IMR-90 (cell line): ENCODE data around the gene ESM1. TPM values are rescaled to one million over a fixed set of nuclear protein-coding genes. Genes with fewer than 3 reads are reported as not detected.

Experiments used
- ATAC-seq: fragments of 200-7000 bp; cut with Tn5 transposase; 2 replicates; pipeline ENCODE4 v1.9.1; 2020; ENCODE audit warnings: low read depth, mild to moderate bottlenecking, moderate library complexity
- BruUV-seq: library from RNA; stranded (reverse); fragments of 400-500 nt; replicated peaks from 2 replicates; lab custom pipeline; 2021; lab: Mats Ljungman, UMichigan
- CTCF ChIA-PET: fragments of 300-600 bp; formaldehyde crosslinking; extraction: SDS; loops from one replicate; lab custom pipeline; 2021; ENCODE audit warnings: antibody characterized with exemption; lab: Yijun Ruan, JAX
- POLR2A ChIA-PET: fragments of 300-600 bp; sonication (Branson Sonifier 250); formaldehyde crosslinking; loops from one replicate; lab custom pipeline; 2022; ENCODE audit warnings: antibody characterized with exemption; ENCODE audit not compliant: unreplicated experiment; lab: Charles Lee
- DNase-seq: peaks from one replicate; pipeline ENCODE4 v3.0.0; 2013
- H2AFZ ChIP-seq: replicated peaks from 2 replicates; pipeline ENCODE3; 2013; ENCODE audit warnings: low read length, mild to moderate bottlenecking; ENCODE audit not compliant: poor library complexity
- H2AK5ac ChIP-seq: 2 replicates; pipeline ENCODE4 v1.6.1; 2013; ENCODE audit warnings: low read depth, low read length, inconsistent platforms
- H2AK9ac ChIP-seq: replicated peaks from 2 replicates; pipeline ENCODE3; 2013; ENCODE audit warnings: mild to moderate bottlenecking, low read depth, low read length, moderate library complexity; ENCODE audit not compliant: poor library complexity
- H2BK120ac ChIP-seq: 2 replicates; pipeline ENCODE4 v1.6.1; 2013; ENCODE audit warnings: low read depth, low read length, inconsistent platforms
- H2BK15ac ChIP-seq: 3 replicates; pipeline ENCODE4 v1.6.1; 2013; ENCODE audit warnings: low read depth, low read length, inconsistent platforms
- H2BK20ac ChIP-seq: 2 replicates; pipeline ENCODE4 v1.6.1; 2013; ENCODE audit warnings: low read depth, mild to moderate bottlenecking, inconsistent platforms, low read length, moderate library complexity
- H2BK5ac ChIP-seq: 2 replicates; pipeline ENCODE4 v1.6.1; 2013; ENCODE audit warnings: mild to moderate bottlenecking, low read depth, low read length, inconsistent platforms; ENCODE audit not compliant: poor library complexity, severe bottlenecking
- H3K14ac ChIP-seq: replicated peaks from 2 replicates; pipeline ENCODE4 v1.6.1; 2013; ENCODE audit warnings: low read depth, low read length, inconsistent platforms
- H3K18ac ChIP-seq: 2 replicates; pipeline ENCODE4 v1.6.1; 2013; ENCODE audit warnings: low read depth, low read length, control low read depth
- H3K23ac ChIP-seq: 2 replicates; pipeline ENCODE4 v1.6.1; 2013; ENCODE audit warnings: low read depth, low read length, inconsistent platforms
- H3K27ac ChIP-seq: 2 replicates; pipeline ENCODE4 v1.5.1; 2013; ENCODE audit warnings: mild to moderate bottlenecking, control low read depth, low read length; ENCODE audit not compliant: insufficient read depth
- H3K27me3 ChIP-seq: 2 replicates; pipeline ENCODE4 v1.6.1; 2013; ENCODE audit warnings: low read length; ENCODE audit not compliant: control insufficient read depth, insufficient read depth
- H3K36me3 ChIP-seq: 2 replicates; pipeline ENCODE4 v1.6.1; 2013; ENCODE audit warnings: low read length, mixed read lengths; ENCODE audit not compliant: control insufficient read depth, insufficient read depth
- H3K4ac ChIP-seq: 2 replicates; pipeline ENCODE4 v1.6.1; 2013; ENCODE audit warnings: low read depth, low read length, inconsistent platforms
- H3K4me1 ChIP-seq: 2 replicates; pipeline ENCODE4 v1.6.1; 2013; ENCODE audit warnings: low read length, mixed read lengths; ENCODE audit not compliant: control insufficient read depth, insufficient read depth
- H3K4me2 ChIP-seq: 2 replicates; pipeline ENCODE4 v1.6.1; 2013; ENCODE audit warnings: low read depth, mild to moderate bottlenecking, control low read depth, low read length, moderate library complexity
- H3K4me3 ChIP-seq: 2 replicates; pipeline ENCODE4 v1.5.1; 2013; ENCODE audit warnings: low read depth, mild to moderate bottlenecking, control low read depth, low read length, moderate library complexity; ENCODE audit not compliant: insufficient read depth
- H3K56ac ChIP-seq: 2 replicates; pipeline ENCODE4 v1.6.1; 2013; ENCODE audit warnings: low read length, inconsistent platforms; ENCODE audit not compliant: insufficient read depth; ENCODE audit errors: extremely low read depth
- H3K79me1 ChIP-seq, 2 experiments: 2 replicates each; pipeline ENCODE4 v1.6.1; 2013; ENCODE audit warnings: low read length in 2 of 2, inconsistent platforms in 1 of 2, low read depth in 1 of 2
- H3K9ac ChIP-seq: 2 replicates; pipeline ENCODE4 v1.6.1; 2013; ENCODE audit warnings: low read depth, low read length, control low read depth
- H3K9me1 ChIP-seq: 2 replicates; pipeline ENCODE4 v1.6.1; 2013; ENCODE audit warnings: low read length, inconsistent platforms; ENCODE audit not compliant: insufficient read depth
- H3K9me3 ChIP-seq: 2 replicates; pipeline ENCODE4 v1.6.1; 2013; ENCODE audit warnings: low read length; ENCODE audit not compliant: control insufficient read depth, insufficient read depth
- H4K20me1 ChIP-seq: 2 replicates; pipeline ENCODE4 v1.6.1; 2013; ENCODE audit warnings: low read length, inconsistent platforms; ENCODE audit not compliant: insufficient read depth
- H4K5ac ChIP-seq: 2 replicates; pipeline ENCODE4 v1.6.1; 2013; ENCODE audit warnings: mild to moderate bottlenecking, low read depth, low read length, control low read depth
- H4K8ac ChIP-seq, 2 experiments: 2 replicates each; pipeline ENCODE4 v1.6.1; 2013; ENCODE audit warnings: low read depth in 2 of 2, low read length in 2 of 2, control low read depth in 1 of 2, inconsistent platforms in 1 of 2
- H4K91ac ChIP-seq: 2 replicates; pipeline ENCODE4 v1.6.1; 2013; ENCODE audit warnings: low read depth, low read length, inconsistent platforms; ENCODE audit not compliant: insufficient read depth
- CEBPB ChIP-seq: IDR thresholded peaks from 2 replicates; pipeline ENCODE4 v1.6.1; 2012; ENCODE audit warnings: low read depth, low read length, improper control_type of control experiment
- CHD1 ChIP-seq: IDR thresholded peaks from 2 replicates; pipeline ENCODE4 v1.6.1; 2012; ENCODE audit warnings: low read depth, low read length, improper control_type of control experiment
- MAFK ChIP-seq: IDR thresholded peaks from 2 replicates; pipeline ENCODE4 v1.6.1; 2012; ENCODE audit warnings: low read depth, low read length, improper control_type of control experiment
- MXI1 ChIP-seq: IDR thresholded peaks from 2 replicates; pipeline ENCODE4 v1.6.1; 2012; ENCODE audit warnings: low read depth, mild to moderate bottlenecking, low read length, moderate library complexity, borderline replicate concordance
- NFE2L2 ChIP-seq: fragments of 150-350 bp; IDR thresholded peaks from 2 replicates; pipeline ENCODE4 v1.6.1; 2016; ENCODE audit warnings: low read depth, mild to moderate bottlenecking, low read length
- POLR2A ChIP-seq: IDR thresholded peaks from 2 replicates; pipeline ENCODE4 v1.6.1; 2012; ENCODE audit warnings: mild to moderate bottlenecking, low read depth, low read length
- SMC3 ChIP-seq: fragments of 150-350 bp; IDR thresholded peaks from 2 replicates; pipeline ENCODE4 v1.6.1; 2016; ENCODE audit warnings: low read depth, mild to moderate bottlenecking, antibody characterized with exemption, low read length, moderate library complexity
- WGBS, 2 experiments: methylation state at CpG; one replicate each; pipeline versions ENCODE4 v1.1.5 to v1.1.7; 2013; ENCODE audit warnings: missing lambda C conversion rate in 2 of 2; ENCODE audit not compliant: insufficient read length in 1 of 2; ENCODE audit errors: extremely low coverage in 2 of 2; 5-methylcytosine and 5-hydroxymethylcytosine counted together
- dilution Hi-C: fragments of 300-500 bp; cut with HindIII; formaldehyde crosslinking; loops from one replicate; pipeline ENCODE4 v1.14.3; 2018; ENCODE audit warnings: low sequenced_read_pairs; ENCODE audit not compliant: unreplicated experiment
- in situ Hi-C: fragments of 300-500 bp; cut with MboI; formaldehyde crosslinking; loops from 3 replicates; pipeline ENCODE4 v1.14.3; 2019; ENCODE audit warnings: low sequenced_read_pairs, inconsistent platforms, mixed read lengths
- intact Hi-C: fragments of 100-400 bp; cut with micrococcal nuclease; formaldehyde crosslinking; loops from 2 replicates; pipeline ENCODE4 v1.10.0; 2022
- polyA plus RNA-seq, 3 experiments: library from polyadenylated mRNA; depleted of rRNA; stranded (reverse); fragments of >200 nt; gene quantifications; 2 replicates each; pipeline ENCODE4 v1.2.3, GENCODE V29; 2012; ENCODE audit warnings: low replicate concordance in 1 of 3
- total RNA-seq: library from RNA; depleted of rRNA; stranded (reverse); fragments of >200 nt; gene quantifications from 2 replicates; pipeline ENCODE4 v1.2.3, GENCODE V29; 2012
- TF ChIP-seq, protein P1 (sequence below): fragments of 150-350 bp; IDR thresholded peaks from 2 replicates; pipeline ENCODE4 v1.6.1; 2016; ENCODE audit warnings: low read depth, mild to moderate bottlenecking, low read length, moderate library complexity, borderline replicate concordance
- TF ChIP-seq, protein P2 (sequence below): fragments of 150-350 bp; IDR thresholded peaks from 2 replicates; pipeline ENCODE4 v1.6.1; 2017; ENCODE audit warnings: mild to moderate bottlenecking, antibody characterized with exemption, low read length, low read depth
- TF ChIP-seq, protein P3 (sequence below): conservative IDR thresholded peaks from 2 replicates; pipeline ENCODE4 v1.5.1; 2012; ENCODE audit warnings: mild to moderate bottlenecking, low read depth, low read length, improper control_type of control experiment

Gene ESM1
- total and polyA plus RNA-seq, 2 of the 4 experiments (the other 2 are of a cell fraction) = 7.1 to 10.2 TPM

DNA sequence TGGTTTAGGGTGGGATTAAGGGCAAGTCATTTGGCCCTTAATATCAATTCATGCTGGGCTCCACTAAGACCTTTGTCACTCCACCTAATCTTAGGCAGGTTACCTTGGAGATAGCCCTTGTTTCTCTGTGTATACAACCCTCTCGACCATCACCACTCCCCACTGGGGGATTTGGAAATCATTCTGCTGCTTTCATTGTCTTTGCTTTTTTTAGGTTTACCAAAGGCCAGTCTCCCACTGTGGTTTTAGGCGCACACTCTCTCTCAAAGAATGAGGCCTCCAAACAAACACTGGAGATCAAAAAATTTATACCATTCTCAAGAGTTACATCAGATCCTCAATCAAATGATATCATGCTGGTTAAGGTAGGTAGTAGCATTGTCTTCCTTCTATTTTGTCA, 44.8 kb upstream of the ESM1 start:
- Histone ChIP-seq H4K20me1 (no peaks in the 10 kb centered on the region), H3K9ac (no peak overlapping the region), H2AK9ac (no peak overlapping the region), H4K91ac (no peak overlapping the region), H4K5ac (no peak overlapping the region), H3K4me1 (peaks cover 3% of the 10 kb centered on the region), H2BK20ac (no peak overlapping the region), H3K4me3 (no peak overlapping the region), H3K36me3 (no peaks in the 10 kb centered on the region), H4K8ac (no peak overlapping the region), H3K14ac (no peak overlapping the region), H3K23ac (no peak overlapping the region), H3K18ac (no peak overlapping the region), H3K4ac (no peak overlapping the region), H3K9me3 (no peaks in the 10 kb centered on the region), H2BK15ac (no peak overlapping the region), H3K27me3 (peaks cover 9% of the 10 kb centered on the region), H3K56ac (no peak overlapping the region), H2AK5ac (no peak overlapping the region), H2BK5ac (no peak overlapping the region), H3K79me1 (no peaks in the 10 kb centered on the region), H3K27ac (no peak overlapping the region), H3K9me1 (no peaks in the 10 kb centered on the region), H2AFZ (no peak overlapping the region), H3K4me2 (no peak overlapping the region), H2BK120ac (no peak overlapping the region)
- BruUV-seq = no TSS peak
- ChIA-PET POLR2A (no interaction called here), CTCF (interaction anchor here (1.2 kb wide), 1 partner anchor 16 kb away, joined by 3 read pairs; no protein-coding TSS in a partner anchor)
- intact Hi-C loops (loop anchor here (10.0 kb wide), 1 partner anchor 115 kb away; no protein-coding TSS in a partner anchor), dilution Hi-C loops (no loop called here), in situ Hi-C loops (no loop called here)
- no peak for DNase-seq
- WGBS, 2 experiments = 20% methylated on average over 1 of the region's 2 CpGs; no CpG with 5 or more reads in 1 of the 2 experiments
- no peak for ATAC-seq
- TF ChIP-seq POLR2A (no peak), CEBPB (no peak), SMC3 (no peak), MXI1 (no peak), CHD1 (no peak), NFE2L2 (no peak), MAFK (no peak)
- TF ChIP-seq, protein P1, sequence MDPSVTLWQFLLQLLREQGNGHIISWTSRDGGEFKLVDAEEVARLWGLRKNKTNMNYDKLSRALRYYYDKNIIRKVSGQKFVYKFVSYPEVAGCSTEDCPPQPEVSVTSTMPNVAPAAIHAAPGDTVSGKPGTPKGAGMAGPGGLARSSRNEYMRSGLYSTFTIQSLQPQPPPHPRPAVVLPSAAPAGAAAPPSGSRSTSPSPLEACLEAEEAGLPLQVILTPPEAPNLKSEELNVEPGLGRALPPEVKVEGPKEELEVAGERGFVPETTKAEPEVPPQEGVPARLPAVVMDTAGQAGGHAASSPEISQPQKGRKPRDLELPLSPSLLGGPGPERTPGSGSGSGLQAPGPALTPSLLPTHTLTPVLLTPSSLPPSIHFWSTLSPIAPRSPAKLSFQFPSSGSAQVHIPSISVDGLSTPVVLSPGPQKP = no peak
- TF ChIP-seq, protein P2, sequence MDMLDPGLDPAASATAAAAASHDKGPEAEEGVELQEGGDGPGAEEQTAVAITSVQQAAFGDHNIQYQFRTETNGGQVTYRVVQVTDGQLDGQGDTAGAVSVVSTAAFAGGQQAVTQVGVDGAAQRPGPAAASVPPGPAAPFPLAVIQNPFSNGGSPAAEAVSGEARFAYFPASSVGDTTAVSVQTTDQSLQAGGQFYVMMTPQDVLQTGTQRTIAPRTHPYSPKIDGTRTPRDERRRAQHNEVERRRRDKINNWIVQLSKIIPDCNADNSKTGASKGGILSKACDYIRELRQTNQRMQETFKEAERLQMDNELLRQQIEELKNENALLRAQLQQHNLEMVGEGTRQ = no peak
- TF ChIP-seq, protein P3, sequence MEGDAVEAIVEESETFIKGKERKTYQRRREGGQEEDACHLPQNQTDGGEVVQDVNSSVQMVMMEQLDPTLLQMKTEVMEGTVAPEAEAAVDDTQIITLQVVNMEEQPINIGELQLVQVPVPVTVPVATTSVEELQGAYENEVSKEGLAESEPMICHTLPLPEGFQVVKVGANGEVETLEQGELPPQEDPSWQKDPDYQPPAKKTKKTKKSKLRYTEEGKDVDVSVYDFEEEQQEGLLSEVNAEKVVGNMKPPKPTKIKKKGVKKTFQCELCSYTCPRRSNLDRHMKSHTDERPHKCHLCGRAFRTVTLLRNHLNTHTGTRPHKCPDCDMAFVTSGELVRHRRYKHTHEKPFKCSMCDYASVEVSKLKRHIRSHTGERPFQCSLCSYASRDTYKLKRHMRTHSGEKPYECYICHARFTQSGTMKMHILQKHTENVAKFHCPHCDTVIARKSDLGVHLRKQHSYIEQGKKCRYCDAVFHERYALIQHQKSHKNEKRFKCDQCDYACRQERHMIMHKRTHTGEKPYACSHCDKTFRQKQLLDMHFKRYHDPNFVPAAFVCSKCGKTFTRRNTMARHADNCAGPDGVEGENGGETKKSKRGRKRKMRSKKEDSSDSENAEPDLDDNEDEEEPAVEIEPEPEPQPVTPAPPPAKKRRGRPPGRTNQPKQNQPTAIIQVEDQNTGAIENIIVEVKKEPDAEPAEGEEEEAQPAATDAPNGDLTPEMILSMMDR = no peak
